Mesothelial cell of epicardium (in vitro differentiated cells): ENCODE measurements around the gene SRSF10. TPM values are rescaled to one million over a fixed set of nuclear protein-coding genes. Genes with fewer than 3 reads are reported as not detected.

Experiments used
- DNase-seq, 2 experiments: peaks; one replicate each; pipeline ENCODE4 v3.0.0; 2021; ENCODE audit warnings: low spot score in 2 of 2; ENCODE audit not compliant: unreplicated experiment in 2 of 2
- H3K27ac Mint-ChIP-seq: 2 replicates; pipeline ENCODE4 v1.8.0; 2021; ENCODE audit warnings: mixed read lengths
- H3K27me3 Mint-ChIP-seq: 2 replicates; pipeline ENCODE4 v1.8.0; 2021; ENCODE audit warnings: low read depth, mixed read lengths
- H3K36me3 Mint-ChIP-seq: 2 replicates; pipeline ENCODE4 v1.8.0; 2021; ENCODE audit warnings: mixed read lengths
- H3K4me1 Mint-ChIP-seq: 2 replicates; pipeline ENCODE4 v1.8.0; 2021; ENCODE audit warnings: mixed read lengths
- H3K4me3 Mint-ChIP-seq: 2 replicates; pipeline ENCODE4 v1.8.0; 2021; ENCODE audit warnings: mild to moderate bottlenecking, moderate library complexity, mixed read lengths
- H3K9me3 Mint-ChIP-seq: 2 replicates; pipeline ENCODE4 v1.8.0; 2021; ENCODE audit warnings: mixed read lengths
- microRNA-seq: library from miRNA; unstranded; fragments of <30 nt; microRNA quantifications from one replicate; pipeline ENCODE4 v1.2.0, GENCODE V29; 2021; ENCODE audit warnings: inconsistent platforms, mixed read lengths
- total RNA-seq: library from RNA; stranded (reverse); gene quantifications from 3 replicates; pipeline ENCODE4 v1.2.1, GENCODE V29; 2021
- TF ChIP-seq, protein P1 (sequence below): fragments of 200-600 bp; sonication (generic); IDR thresholded peaks from one replicate; pipeline ENCODE4 v1.5.0; 2021; ENCODE audit warnings: antibody characterized with exemption; ENCODE audit not compliant: unreplicated experiment

The SRSF10 gene
- total RNA-seq, 1 donor from 2014 or later = 201 TPM

DNA sequence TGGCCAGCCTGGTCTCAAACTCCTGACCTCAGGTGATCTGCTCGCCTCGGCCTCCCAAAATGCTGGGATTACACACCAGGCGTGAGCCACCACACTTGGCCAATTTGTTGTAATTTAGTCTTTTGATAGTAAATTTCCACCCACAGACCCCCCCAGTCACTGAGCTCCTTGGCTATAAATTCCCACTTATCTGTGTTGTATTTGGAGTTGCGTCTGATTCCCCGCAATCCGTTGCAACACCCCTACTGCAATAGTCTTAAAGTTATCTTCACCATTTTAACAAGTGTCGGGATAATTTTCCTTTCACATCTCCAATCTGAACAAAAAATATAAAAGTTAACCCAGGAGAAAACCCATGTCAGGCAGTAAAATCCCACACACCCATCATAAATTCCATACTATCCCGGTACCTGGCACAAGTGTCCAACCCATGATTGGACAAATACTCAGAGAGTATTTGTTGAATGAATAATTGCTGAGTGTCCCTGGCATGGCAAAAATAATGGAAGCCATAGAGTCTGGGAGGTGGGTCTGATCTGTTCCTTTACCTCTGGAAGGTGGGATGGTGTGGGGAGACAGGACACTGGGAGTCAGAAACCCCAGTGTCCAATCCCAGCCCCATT, 57.7 kb downstream of the SRSF10 start:
- TF ChIP-seq, protein P1, sequence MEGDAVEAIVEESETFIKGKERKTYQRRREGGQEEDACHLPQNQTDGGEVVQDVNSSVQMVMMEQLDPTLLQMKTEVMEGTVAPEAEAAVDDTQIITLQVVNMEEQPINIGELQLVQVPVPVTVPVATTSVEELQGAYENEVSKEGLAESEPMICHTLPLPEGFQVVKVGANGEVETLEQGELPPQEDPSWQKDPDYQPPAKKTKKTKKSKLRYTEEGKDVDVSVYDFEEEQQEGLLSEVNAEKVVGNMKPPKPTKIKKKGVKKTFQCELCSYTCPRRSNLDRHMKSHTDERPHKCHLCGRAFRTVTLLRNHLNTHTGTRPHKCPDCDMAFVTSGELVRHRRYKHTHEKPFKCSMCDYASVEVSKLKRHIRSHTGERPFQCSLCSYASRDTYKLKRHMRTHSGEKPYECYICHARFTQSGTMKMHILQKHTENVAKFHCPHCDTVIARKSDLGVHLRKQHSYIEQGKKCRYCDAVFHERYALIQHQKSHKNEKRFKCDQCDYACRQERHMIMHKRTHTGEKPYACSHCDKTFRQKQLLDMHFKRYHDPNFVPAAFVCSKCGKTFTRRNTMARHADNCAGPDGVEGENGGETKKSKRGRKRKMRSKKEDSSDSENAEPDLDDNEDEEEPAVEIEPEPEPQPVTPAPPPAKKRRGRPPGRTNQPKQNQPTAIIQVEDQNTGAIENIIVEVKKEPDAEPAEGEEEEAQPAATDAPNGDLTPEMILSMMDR = no peak
- peak overlapping the region; percentile 85 for H3K27ac Mint-ChIP-seq

DNA sequence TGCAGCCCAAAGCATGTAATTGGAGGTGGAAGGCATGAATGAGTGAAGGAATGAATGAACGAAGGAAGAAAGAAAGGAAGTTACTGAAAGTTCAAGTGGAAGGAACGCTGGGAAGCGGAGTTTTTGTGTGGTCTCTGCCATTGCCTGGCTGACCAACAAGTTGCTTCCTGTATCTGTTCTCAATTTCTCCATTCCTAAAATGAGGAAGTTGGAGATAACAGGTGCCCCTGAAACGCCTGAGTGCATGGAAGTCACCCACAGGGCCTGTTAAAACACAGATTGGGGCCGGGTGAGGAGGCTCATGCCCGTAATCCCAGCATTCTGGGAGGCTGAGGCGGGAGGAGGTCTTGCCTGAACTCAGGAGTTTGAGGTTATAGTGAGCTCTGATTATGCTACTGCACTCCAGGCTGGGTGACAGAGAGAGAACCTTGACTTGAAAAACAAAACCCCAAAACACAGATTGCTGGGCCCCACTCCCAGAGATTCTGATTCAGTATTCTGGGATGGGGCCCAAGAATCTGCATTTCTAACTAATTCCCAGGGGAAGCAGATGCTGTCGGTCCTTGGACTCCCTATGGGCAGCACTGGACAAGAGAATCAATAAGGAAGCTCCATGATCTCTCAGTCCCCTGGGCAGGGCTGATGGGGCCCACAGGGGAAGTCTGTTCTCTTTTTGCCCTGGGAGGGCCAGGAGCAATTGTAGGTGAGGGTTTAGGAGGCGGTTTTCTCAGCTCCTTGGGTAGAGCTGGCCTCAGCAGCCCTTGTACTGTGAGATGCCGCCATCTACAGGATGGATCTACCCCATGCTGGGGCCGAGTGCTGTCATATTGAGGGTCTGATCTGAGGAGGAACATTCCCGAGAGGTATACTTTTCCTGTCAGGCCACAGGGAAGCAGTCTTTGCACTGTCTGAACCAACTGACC, 63.7 kb downstream of the SRSF10 start:
- peak; percentile 32 to 73 for DNase-seq
- H3K27ac Mint-ChIP-seq = peak overlapping the region; percentile 88

More for the DNA sequence above, 57.7 kb downstream of the SRSF10 start:
- Mint-ChIP-seq H3K27me3 (no peaks in the 10 kb centered on the region), H3K4me3 (no peak overlapping the region), H3K36me3 (no peaks in the 10 kb centered on the region), H3K4me1 (peaks cover 23% of the 10 kb centered on the region), H3K9me3 (no peaks in the 10 kb centered on the region)
- DNase-seq = no peak

DNA sequence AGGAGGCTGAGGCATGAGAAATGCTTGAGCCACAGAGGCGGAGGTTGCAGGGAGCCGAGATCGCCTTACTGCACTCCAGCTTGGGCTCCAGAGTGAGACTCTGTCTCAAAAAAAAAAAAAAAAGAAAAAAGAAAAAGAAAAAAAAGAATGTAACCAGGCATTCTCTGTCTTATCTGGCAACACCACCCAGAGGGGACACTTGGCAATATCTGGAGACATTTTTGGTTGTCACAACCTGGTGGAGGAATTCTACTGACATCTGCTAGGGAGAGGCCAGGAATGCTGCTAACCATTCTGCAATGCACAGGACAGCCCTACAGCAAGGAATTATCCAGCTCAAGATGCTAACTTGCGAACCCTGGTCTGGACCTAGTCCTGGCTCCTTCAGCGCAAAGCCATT, 64.7 kb downstream of the SRSF10 start:
- Mint-ChIP-seq H3K4me1 (peaks cover 11% of the 10 kb centered on the region), H3K27ac (no peak overlapping the region), H3K9me3 (no peaks in the 10 kb centered on the region), H3K36me3 (no peaks in the 10 kb centered on the region), H3K27me3 (no peaks in the 10 kb centered on the region), H3K4me3 (no peak overlapping the region)
- no peak for DNase-seq
- TF ChIP-seq, protein P1 = no peak

More for the DNA sequence above, 63.7 kb downstream of the SRSF10 start:
- H3K36me3 Mint-ChIP-seq = no peaks in the 10 kb centered on the region
- H3K9me3 Mint-ChIP-seq = no peaks in the 10 kb centered on the region
- peaks cover 17% of the 10 kb centered on the region for H3K4me1 Mint-ChIP-seq
- TF ChIP-seq, protein P1 = peak; percentile 30
- no peak overlapping the region for H3K4me3 Mint-ChIP-seq
- H3K27me3 Mint-ChIP-seq = no peaks in the 10 kb centered on the region

DNA sequence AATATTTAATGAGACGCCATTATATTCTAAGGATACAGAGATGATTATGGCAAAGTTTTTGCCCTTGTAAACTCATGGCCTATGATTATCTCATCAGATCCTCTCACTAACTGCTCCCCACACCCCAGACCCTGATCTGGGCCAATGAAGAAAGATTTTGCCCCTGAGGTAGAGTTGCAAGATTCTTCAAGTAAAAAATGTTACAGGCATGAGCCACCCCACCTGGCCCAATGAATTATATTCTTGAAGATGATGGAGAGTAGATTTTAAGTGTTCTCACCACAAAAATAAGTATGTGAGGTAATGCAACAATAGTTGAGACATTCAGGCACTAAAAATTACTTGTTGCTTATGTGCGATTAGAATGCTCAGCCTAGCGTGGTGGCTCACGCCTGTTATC, 65.2 kb downstream of the SRSF10 start:
- H3K36me3 Mint-ChIP-seq = no peaks in the 10 kb centered on the region
- H3K27ac Mint-ChIP-seq = no peak overlapping the region
- no peaks in the 10 kb centered on the region for H3K27me3 Mint-ChIP-seq
- no peak overlapping the region for H3K4me3 Mint-ChIP-seq
- H3K4me1 Mint-ChIP-seq = peaks cover 6% of the 10 kb centered on the region
- TF ChIP-seq, protein P1 = no peak
- DNase-seq = no peak
- no peaks in the 10 kb centered on the region for H3K9me3 Mint-ChIP-seq

Small RNAs within 50 kb of the gene (microRNA-seq; reads per million reads assigned to microRNA genes)
- gene MIR378F = not detected

Other genes with a start within 250 kb of the SRSF10 start
- gene ELOA, start 236.9 kb downstream of the SRSF10 start, total RNA-seq = 28.4 to 31.5 TPM (median 30.4 TPM) in 3 replicates
- gene PITHD1, start 201.9 kb downstream of the SRSF10 start, total RNA-seq = 52.1 to 53.9 TPM (median 52.7 TPM) in 3 replicates
- gene LYPLA2, start 189.2 kb downstream of the SRSF10 start, total RNA-seq = 75.5 to 79.1 TPM (median 76.3 TPM) in 3 replicates
- 22.5 to 26.9 TPM (median 26.9 TPM) in 3 replicates for gene GALE, start 179.6 kb downstream of the SRSF10 start, total RNA-seq
- gene HMGCL, start 154.9 kb downstream of the SRSF10 start, total RNA-seq = 27.4 to 30.7 TPM (median 29.2 TPM) in 3 replicates
- gene FUCA1, start 112.0 kb downstream of the SRSF10 start, total RNA-seq = 18.9 to 21.3 TPM (median 19.0 TPM) in 3 replicates
- not detected in 3 replicates for gene CNR2, start 67.0 kb downstream of the SRSF10 start, total RNA-seq
- 134 to 150 TPM (median 149 TPM) in 3 replicates for gene PNRC2, start 20.5 kb downstream of the SRSF10 start, total RNA-seq
- 0.11 to 0.29 TPM (median 0.13 TPM) in 3 replicates for gene MYOM3, start 131.8 kb upstream of the SRSF10 start, total RNA-seq
- gene IL22RA1, start 162.8 kb upstream of the SRSF10 start, total RNA-seq = 0.09 to 0.11 TPM in 2 of 3 replicates, not detected in the other
- 12.1 to 13.0 TPM (median 12.1 TPM) in 3 replicates for gene IFNLR1, start 207.0 kb upstream of the SRSF10 start, total RNA-seq